K562 (cell line): ENCODE measurements around the gene GPR135. TPM values are rescaled to one million over a fixed set of nuclear protein-coding genes. Genes with fewer than 3 reads are reported as not detected.

Experiments
- CHD7 ChIP-seq: fragments of 200-600 bp; sonication (generic); IDR thresholded peaks from one replicate; pipeline ENCODE4 v1.6.1; 2012; ENCODE audit warnings: mild to moderate bottlenecking, low read depth, low read length, inconsistent platforms
- IRF1 ChIP-seq: sonication (generic); formaldehyde crosslinking; IDR thresholded peaks from 2 replicates; pipeline ENCODE4 v1.8.0; 2022; ENCODE audit warnings: missing genetic modification reagents, mild to moderate bottlenecking, borderline replicate concordance
- KDM4B ChIP-seq, 2 experiments: fragments of 450-650 bp in 1 of 2; sonication (generic) in 1 of 2; IDR thresholded peaks; 2 replicates each; pipeline ENCODE4 v1.6.1; 2016 to 2017; ENCODE audit warnings: borderline replicate concordance in 2 of 2, antibody characterized with exemption in 1 of 2, low read depth in 1 of 2, mild to moderate bottlenecking in 1 of 2
- RBM34 ChIP-seq: fragments of 200-400 bp; formaldehyde crosslinking; IDR thresholded peaks from 2 replicates; pipeline ENCODE4 v1.6.1; 2018; ENCODE audit warnings: low read length, borderline replicate concordance; ENCODE audit not compliant: insufficient read depth
- ZNF165 ChIP-seq: fragments of 250-450 bp; sonication (Bioruptor Pico); IDR thresholded peaks from 2 replicates; pipeline ENCODE4 v1.4.0; 2020; ENCODE audit warnings: borderline replicate concordance
- ZNF408 ChIP-seq: fragments of 250-450 bp; sonication (Bioruptor Pico); IDR thresholded peaks from 2 replicates; pipeline ENCODE4 v1.4.0; 2020; ENCODE audit warnings: low read depth, mild to moderate bottlenecking, moderate library complexity
- polyA plus RNA-seq, 8 experiments: library from polyadenylated mRNA; depleted of rRNA in 4 of 8; stranded (reverse) in 5 of 8; unstranded in 3 of 8; fragments of >200 nt; fragmentation: Nextera tagmentation in 2 of 8; fragmentation: Illumina TruSeq in 1 of 8; extraction: Ambion mirVana in 2 of 8; extraction: Trizol in 1 of 8; gene quantifications; 2 replicates each; pipeline versions ENCODE4 v1.2.1 to v1.2.3, GENCODE V29; 2011 to 2014; ENCODE audit warnings: inconsistent platforms in 1 of 8, missing spikeins in 1 of 8
- total RNA-seq, 7 experiments: library from RNA; depleted of rRNA in 6 of 7; stranded (reverse); fragments of >200 nt in 6 of 7; fragmentation: Illumina TruSeq in 2 of 7; extraction: Trizol in 2 of 7; gene quantifications; 2 replicates each; pipeline versions ENCODE4 v1.2.1 to v1.2.3, GENCODE V29; 2011 to 2021; ENCODE audit warnings: low replicate concordance in 1 of 7
- TF ChIP-seq, protein P1 (sequence below): fragments of 450-650 bp; IDR thresholded peaks from 2 replicates; pipeline ENCODE4 v1.6.1; 2016; ENCODE audit warnings: mild to moderate bottlenecking
- TF ChIP-seq, protein P2 (sequence below): sonication (generic); formaldehyde crosslinking; IDR thresholded peaks from 2 replicates; pipeline ENCODE4 v1.8.0; 2022; ENCODE audit warnings: missing genetic modification reagents, mild to moderate bottlenecking, borderline replicate concordance

The GPR135 gene
- total and polyA plus RNA-seq, 9 of the 15 experiments (the other 6 are each of a cell fraction or from before 2014, with no cell fraction given), result 0.06 to 1.6 (median 1.0) TPM

DNA sequence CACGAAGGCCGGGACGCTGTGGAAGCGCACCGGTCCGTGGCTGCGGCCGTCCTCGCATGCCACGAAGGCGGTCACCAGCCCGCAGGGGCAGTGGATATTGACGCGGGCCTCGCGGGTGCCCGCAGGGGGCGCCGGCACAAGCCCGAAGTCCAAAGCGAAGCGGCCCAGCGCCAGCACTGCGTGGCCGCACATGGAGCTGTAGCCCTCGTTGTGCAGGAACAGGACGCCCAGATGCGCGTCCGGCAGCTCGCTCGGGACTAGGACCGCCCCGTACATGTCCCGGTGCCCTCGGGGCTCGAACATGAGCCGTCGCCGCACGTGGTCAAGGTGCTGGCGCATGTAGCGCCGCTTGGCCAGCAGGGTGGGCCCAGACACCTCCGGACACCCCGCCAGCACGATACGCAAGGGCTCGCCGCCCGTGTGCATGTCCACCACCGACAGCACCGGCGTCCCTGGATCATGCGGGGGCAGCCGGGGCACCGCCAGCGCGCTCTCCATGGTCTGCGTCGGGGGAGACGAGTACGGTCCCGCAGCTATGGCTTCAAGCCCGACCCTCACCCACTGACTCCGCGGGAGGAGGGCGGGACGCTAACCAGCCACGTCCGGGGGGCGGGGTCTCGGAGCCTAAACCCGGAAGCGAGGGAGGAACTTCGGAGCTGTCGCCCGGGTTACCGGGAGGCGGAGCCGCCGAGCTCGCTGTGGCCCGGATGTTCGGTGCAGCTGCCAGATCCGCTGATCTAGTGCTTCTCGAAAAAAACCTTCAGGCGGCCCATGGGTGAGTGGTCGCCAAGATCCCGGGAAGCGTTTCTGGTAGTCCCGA is 18.8 kb upstream of the GPR135 start, which contains the start of the genes JKAMP and L3HYPDH (continued):
- TF ChIP-seq, protein P1, sequence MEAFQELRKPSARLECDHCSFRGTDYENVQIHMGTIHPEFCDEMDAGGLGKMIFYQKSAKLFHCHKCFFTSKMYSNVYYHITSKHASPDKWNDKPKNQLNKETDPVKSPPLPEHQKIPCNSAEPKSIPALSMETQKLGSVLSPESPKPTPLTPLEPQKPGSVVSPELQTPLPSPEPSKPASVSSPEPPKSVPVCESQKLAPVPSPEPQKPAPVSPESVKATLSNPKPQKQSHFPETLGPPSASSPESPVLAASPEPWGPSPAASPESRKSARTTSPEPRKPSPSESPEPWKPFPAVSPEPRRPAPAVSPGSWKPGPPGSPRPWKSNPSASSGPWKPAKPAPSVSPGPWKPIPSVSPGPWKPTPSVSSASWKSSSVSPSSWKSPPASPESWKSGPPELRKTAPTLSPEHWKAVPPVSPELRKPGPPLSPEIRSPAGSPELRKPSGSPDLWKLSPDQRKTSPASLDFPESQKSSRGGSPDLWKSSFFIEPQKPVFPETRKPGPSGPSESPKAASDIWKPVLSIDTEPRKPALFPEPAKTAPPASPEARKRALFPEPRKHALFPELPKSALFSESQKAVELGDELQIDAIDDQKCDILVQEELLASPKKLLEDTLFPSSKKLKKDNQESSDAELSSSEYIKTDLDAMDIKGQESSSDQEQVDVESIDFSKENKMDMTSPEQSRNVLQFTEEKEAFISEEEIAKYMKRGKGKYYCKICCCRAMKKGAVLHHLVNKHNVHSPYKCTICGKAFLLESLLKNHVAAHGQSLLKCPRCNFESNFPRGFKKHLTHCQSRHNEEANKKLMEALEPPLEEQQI, result no peak
- TF ChIP-seq IRF1 (peak; percentile 80; the same call in 1 of the 2 replicates), KDM4B (IDR thresholded peaks at IDR 0.05; ENCODE audit: borderline replicate concordance in 2 of 2, low read depth in 1 of 2) (no peak), ZNF408 (no peak), ZNF165 (CRISPR knock-in tag) (no peak), RBM34 (no peak), CHD7 (no peak)
- TF ChIP-seq, protein P2, sequence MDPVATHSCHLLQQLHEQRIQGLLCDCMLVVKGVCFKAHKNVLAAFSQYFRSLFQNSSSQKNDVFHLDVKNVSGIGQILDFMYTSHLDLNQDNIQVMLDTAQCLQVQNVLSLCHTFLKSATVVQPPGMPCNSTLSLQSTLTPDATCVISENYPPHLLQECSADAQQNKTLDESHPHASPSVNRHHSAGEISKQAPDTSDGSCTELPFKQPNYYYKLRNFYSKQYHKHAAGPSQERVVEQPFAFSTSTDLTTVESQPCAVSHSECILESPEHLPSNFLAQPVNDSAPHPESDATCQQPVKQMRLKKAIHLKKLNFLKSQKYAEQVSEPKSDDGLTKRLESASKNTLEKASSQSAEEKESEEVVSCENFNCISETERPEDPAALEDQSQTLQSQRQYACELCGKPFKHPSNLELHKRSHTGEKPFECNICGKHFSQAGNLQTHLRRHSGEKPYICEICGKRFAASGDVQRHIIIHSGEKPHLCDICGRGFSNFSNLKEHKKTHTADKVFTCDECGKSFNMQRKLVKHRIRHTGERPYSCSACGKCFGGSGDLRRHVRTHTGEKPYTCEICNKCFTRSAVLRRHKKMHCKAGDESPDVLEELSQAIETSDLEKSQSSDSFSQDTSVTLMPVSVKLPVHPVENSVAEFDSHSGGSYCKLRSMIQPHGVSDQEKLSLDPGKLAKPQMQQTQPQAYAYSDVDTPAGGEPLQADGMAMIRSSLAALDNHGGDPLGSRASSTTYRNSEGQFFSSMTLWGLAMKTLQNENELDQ (CRISPR knock-in tag), result peak; percentile 76; the same call in 1 of the 2 replicates
